HG03520 (cell line): ENCODE data around the gene EPS15.
"Not testable (repeated sequence)": the region's sequence is repeated elsewhere in the genome, so short reads cannot be mapped to it uniquely, and the experiment has no call there.

ENCODE experiments used
- ATAC-seq: cut with Tn5 transposase; IDR thresholded peaks from one replicate; pipeline ENCODE4 v1.9.1; 2021; ENCODE audit warnings: mild to moderate bottlenecking, moderate library complexity; ENCODE audit not compliant: unreplicated experiment

EPS15 gene

GRCh38 chr1:51474832-51475620 lies 44.0 kb downstream of the EPS15 start:
- ATAC-seq = not testable (repeated sequence)

- no peak for ATAC-seq
These were observed 45.5 kb downstream of the EPS15 start for GRCh38 chr1:51473331-51474115.

GRCh38 chr1:51472359-51472758 lies 46.7 kb downstream of the EPS15 start:
- ATAC-seq = no peak

- ATAC-seq = no peak
These were observed 49.5 kb downstream of the EPS15 start for GRCh38 chr1:51469518-51469917.

- ATAC-seq = no peak
These were observed 54.2 kb downstream of the EPS15 start for GRCh38 chr1:51464828-51465227.

GRCh38 chr1:51463561-51463960 lies 55.5 kb downstream of the EPS15 start:
- ATAC-seq = no peak

GRCh38 chr1:51462289-51462688 lies 56.8 kb downstream of the EPS15 start:
- not testable (repeated sequence) for ATAC-seq

- ATAC-seq = no peak
These were observed 64.5 kb downstream of the EPS15 start for GRCh38 chr1:51454554-51454953.

GRCh38 chr1:51453010-51453409 lies 66.1 kb downstream of the EPS15 start:
- no peak for ATAC-seq

- ATAC-seq = not testable (repeated sequence)
These were observed 70.1 kb downstream of the EPS15 start for GRCh38 chr1:51448844-51449454.

- ATAC-seq = no peak
These were observed 73.5 kb downstream of the EPS15 start for GRCh38 chr1:51445351-51446090.

GRCh38 chr1:51444534-51445192 lies 74.4 kb downstream of the EPS15 start:
- ATAC-seq = no peak

GRCh38 chr1:51444096-51444495 lies 75.0 kb downstream of the EPS15 start:
- ATAC-seq = no peak

- ATAC-seq = no peak
These were observed 75.5 kb downstream of the EPS15 start for GRCh38 chr1:51443555-51443954.

- no peak for ATAC-seq
These were observed 76.5 kb downstream of the EPS15 start for GRCh38 chr1:51442616-51443015.

GRCh38 chr1:51442198-51442597 lies 76.9 kb downstream of the EPS15 start:
- ATAC-seq = no peak

- ATAC-seq = no peak
These were observed 79.2 kb downstream of the EPS15 start for GRCh38 chr1:51439895-51440294.

- ATAC-seq = no peak
These were observed 80.0 kb downstream of the EPS15 start for GRCh38 chr1:51439053-51439452.

GRCh38 chr1:51437391-51437790 lies 81.7 kb downstream of the EPS15 start:
- not testable (repeated sequence) for ATAC-seq

- ATAC-seq = no peak
These were observed 83.2 kb downstream of the EPS15 start for GRCh38 chr1:51435878-51436277.
